Endodermal cell (in vitro differentiated cells): ENCODE results near the gene FERD3L. TPM values are rescaled to one million over a fixed set of nuclear protein-coding genes. Genes with fewer than 3 reads are reported as not detected.

Source experiments
- DNase-seq: peaks from one replicate; pipeline ENCODE4 v3.0.0-alpha.2; 2017
- H3K27ac ChIP-seq: 2 replicates; pipeline ENCODE4 v1.5.1; 2013; ENCODE audit warnings: mild to moderate bottlenecking, low read depth, low read length, moderate library complexity
- H3K27me3 ChIP-seq: 2 replicates; pipeline ENCODE4 v1.6.1; 2013; ENCODE audit warnings: mild to moderate bottlenecking, low read length, moderate library complexity; ENCODE audit not compliant: insufficient read depth, control insufficient read depth, poor library complexity, severe bottlenecking
- H3K36me3 ChIP-seq: 2 replicates; pipeline ENCODE4 v1.7.0; 2013; ENCODE audit warnings: mild to moderate bottlenecking, low read length, moderate library complexity; ENCODE audit not compliant: control insufficient read depth, insufficient read depth
- H3K4me1 ChIP-seq: one replicate; pipeline ENCODE4 v1.7.0; 2013; ENCODE audit warnings: low read length; ENCODE audit not compliant: control insufficient read depth, insufficient read depth
- H3K4me3 ChIP-seq: 2 replicates; pipeline ENCODE4 v1.5.1; 2013; ENCODE audit warnings: mild to moderate bottlenecking, low read length, moderate library complexity
- H3K9ac ChIP-seq: 2 replicates; pipeline ENCODE4 v1.6.1; 2013; ENCODE audit warnings: mild to moderate bottlenecking, low read length, moderate library complexity; ENCODE audit not compliant: poor library complexity, severe bottlenecking; ENCODE audit errors: extremely low read depth
- H3K9me3 ChIP-seq: 2 replicates; pipeline ENCODE4 v1.6.1; 2013; ENCODE audit warnings: mild to moderate bottlenecking, low read length, moderate library complexity; ENCODE audit not compliant: control insufficient read depth
- H3K27ac Mint-ChIP-seq: 2 replicates; pipeline ENCODE4 v1.8.0; 2020; ENCODE audit warnings: mixed read lengths
- H3K27me3 Mint-ChIP-seq: 2 replicates; pipeline ENCODE4 v1.8.0; 2021; ENCODE audit warnings: mild to moderate bottlenecking, mixed read lengths; ENCODE audit not compliant: insufficient read depth
- H3K36me3 Mint-ChIP-seq: 2 replicates; pipeline ENCODE4 v1.8.0; 2020; ENCODE audit warnings: low read depth, mixed read lengths
- H3K4me1 Mint-ChIP-seq: 2 replicates; pipeline ENCODE4 v1.8.0; 2020; ENCODE audit warnings: mixed read lengths
- H3K4me3 Mint-ChIP-seq: 2 replicates; pipeline ENCODE4 v1.8.0; 2020; ENCODE audit warnings: mild to moderate bottlenecking, moderate library complexity, mixed read lengths
- H3K9me3 Mint-ChIP-seq: 2 replicates; pipeline ENCODE4 v1.8.0; 2020; ENCODE audit warnings: mild to moderate bottlenecking, mixed read lengths
- WGBS, 2 experiments: methylation state at CpG; one replicate each; pipeline versions ENCODE4 v1.1.5 to v1.1.7; 2013; ENCODE audit warnings: missing lambda C conversion rate in 2 of 2, mixed read lengths in 1 of 2; ENCODE audit not compliant: insufficient coverage in 1 of 2, insufficient read length in 1 of 2; 5-methylcytosine and 5-hydroxymethylcytosine counted together
- total RNA-seq, 2 donors: library from RNA; stranded (reverse); fragmentation: NEBNext Ultra II Directional in 1 of 2; extraction: Animal tissue kit (Norgen Biotek cat#: 25700) in 1 of 2; gene quantifications; 2 replicates in 1 of 2; 3 replicates in 1 of 2; pipeline ENCODE4 v1.2.1, GENCODE V29; 2021
- TF ChIP-seq, protein P1 (sequence below): fragments of 200-600 bp; sonication (generic); conservative IDR thresholded peaks from 2 replicates; pipeline ENCODE4 v1.5.0; 2021; ENCODE audit warnings: antibody characterized with exemption, mild to moderate bottlenecking

The FERD3L gene
- total RNA-seq, 2 donors from 2014 or later = not detected

GRCh38 chr7:19178595-19178994 is 33.4 kb upstream of the FERD3L start:
- no peak overlapping the region for H3K27ac ChIP-seq
- no peaks in the 10 kb centered on the region for H3K4me1 ChIP-seq
- Mint-ChIP-seq H3K4me1 (no peaks in the 10 kb centered on the region), H3K9me3 (no peaks in the 10 kb centered on the region), H3K27ac (no peak overlapping the region), H3K36me3 (no peaks in the 10 kb centered on the region), H3K4me3 (no peak overlapping the region), H3K27me3 (no peaks in the 10 kb centered on the region)
- H3K9ac ChIP-seq = no peak overlapping the region
- 88 to 100% methylated on average over 2 to 4 of the region's 4 CpGs for WGBS, 2 experiments
- TF ChIP-seq, protein P1, sequence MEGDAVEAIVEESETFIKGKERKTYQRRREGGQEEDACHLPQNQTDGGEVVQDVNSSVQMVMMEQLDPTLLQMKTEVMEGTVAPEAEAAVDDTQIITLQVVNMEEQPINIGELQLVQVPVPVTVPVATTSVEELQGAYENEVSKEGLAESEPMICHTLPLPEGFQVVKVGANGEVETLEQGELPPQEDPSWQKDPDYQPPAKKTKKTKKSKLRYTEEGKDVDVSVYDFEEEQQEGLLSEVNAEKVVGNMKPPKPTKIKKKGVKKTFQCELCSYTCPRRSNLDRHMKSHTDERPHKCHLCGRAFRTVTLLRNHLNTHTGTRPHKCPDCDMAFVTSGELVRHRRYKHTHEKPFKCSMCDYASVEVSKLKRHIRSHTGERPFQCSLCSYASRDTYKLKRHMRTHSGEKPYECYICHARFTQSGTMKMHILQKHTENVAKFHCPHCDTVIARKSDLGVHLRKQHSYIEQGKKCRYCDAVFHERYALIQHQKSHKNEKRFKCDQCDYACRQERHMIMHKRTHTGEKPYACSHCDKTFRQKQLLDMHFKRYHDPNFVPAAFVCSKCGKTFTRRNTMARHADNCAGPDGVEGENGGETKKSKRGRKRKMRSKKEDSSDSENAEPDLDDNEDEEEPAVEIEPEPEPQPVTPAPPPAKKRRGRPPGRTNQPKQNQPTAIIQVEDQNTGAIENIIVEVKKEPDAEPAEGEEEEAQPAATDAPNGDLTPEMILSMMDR = no peak
- peaks cover 5% of the 10 kb centered on the region for H3K9me3 ChIP-seq
- H3K27me3 ChIP-seq = no peaks in the 10 kb centered on the region
- no peak for DNase-seq
- no peaks in the 10 kb centered on the region for H3K36me3 ChIP-seq
- H3K4me3 ChIP-seq = no peak overlapping the region

DNA sequence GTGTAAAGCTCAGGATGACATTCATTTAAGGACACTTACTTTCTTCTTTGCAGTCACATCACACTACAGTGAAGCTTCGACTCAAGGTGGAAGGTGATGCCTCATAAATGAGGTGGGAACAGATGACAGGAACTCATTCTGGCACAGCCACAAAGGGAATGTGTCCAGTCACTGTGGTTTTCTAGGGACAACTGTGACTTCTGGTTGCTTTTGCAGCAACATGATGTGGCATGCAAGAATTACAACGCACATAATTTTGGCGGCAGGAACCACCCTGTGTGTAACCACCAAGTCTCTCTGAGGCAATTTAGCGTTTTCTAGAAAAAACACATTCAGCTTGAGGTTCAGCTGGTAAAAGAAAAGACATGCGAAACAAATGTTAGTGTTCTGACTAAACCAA is 32.0 kb upstream of the FERD3L start:
- no peaks in the 10 kb centered on the region for H3K36me3 Mint-ChIP-seq
- no peak overlapping the region for H3K27ac ChIP-seq

GRCh38 chr7:19175241-19175640 is 30.0 kb upstream of the FERD3L start:
- Histone ChIP-seq H3K9ac (no peak overlapping the region), H3K27me3 (no peaks in the 10 kb centered on the region), H3K4me3 (no peak overlapping the region), H3K27ac (no peak overlapping the region), H3K4me1 (no peaks in the 10 kb centered on the region), H3K36me3 (no peaks in the 10 kb centered on the region), H3K9me3 (no peaks in the 10 kb centered on the region)
- no peaks in the 10 kb centered on the region for H3K36me3 Mint-ChIP-seq
- no peak for DNase-seq
- no peak overlapping the region for H3K27ac Mint-ChIP-seq
- no peaks in the 10 kb centered on the region for H3K27me3 Mint-ChIP-seq
- no peaks in the 10 kb centered on the region for H3K9me3 Mint-ChIP-seq
- WGBS, 2 experiments = 79% methylated on average over 1 of the region's 3 CpGs; no CpG with 5 or more reads in 1 of the 2 experiments
- no peak overlapping the region for H3K4me3 Mint-ChIP-seq
- TF ChIP-seq, protein P1 = no peak
- H3K4me1 Mint-ChIP-seq = no peaks in the 10 kb centered on the region

More for the DNA sequence above, 32.0 kb upstream of the FERD3L start:
- Mint-ChIP-seq H3K4me3 (no peak overlapping the region), H3K9me3 (no peaks in the 10 kb centered on the region), H3K27me3 (no peaks in the 10 kb centered on the region), H3K27ac (no peak overlapping the region), H3K4me1 (no peaks in the 10 kb centered on the region)
- no peak overlapping the region for H3K9ac ChIP-seq
- TF ChIP-seq, protein P1 = no peak
- H3K4me3 ChIP-seq = no peak overlapping the region
- H3K4me1 ChIP-seq = no peaks in the 10 kb centered on the region
- H3K36me3 ChIP-seq = no peaks in the 10 kb centered on the region
- no peaks in the 10 kb centered on the region for H3K9me3 ChIP-seq
- H3K27me3 ChIP-seq = no peaks in the 10 kb centered on the region
- DNase-seq = no peak
- 91 to 92% methylated on average over 3 to 5 of the region's 5 CpGs for WGBS, 2 experiments
